Renal cortical epithelial cell (primary cell): ENCODE data around the gene ACVR1. TPM values are rescaled to one million over a fixed set of nuclear protein-coding genes. Genes with fewer than 3 reads are reported as not detected.
"Not testable (repeated sequence)": the region's sequence is repeated elsewhere in the genome, so short reads cannot be mapped to it uniquely, and the experiment has no call there.

Experiments
- DNase-seq: peaks from one replicate; pipeline ENCODE4 v3.0.0-alpha.2; 2011; ENCODE audit warnings: low read depth
- total RNA-seq: library from RNA; depleted of rRNA; stranded (reverse); fragments of >200 nt; gene quantifications from 2 replicates; pipeline ENCODE4 v1.2.3, GENCODE V29; 2014

Gene ACVR1
- total RNA-seq, 1 donor from 2014 or later = 57.3 TPM

- peak; percentile 60 for DNase-seq
Observed at GRCh38 chr2:157722580-157723234, 153.4 kb downstream of the ACVR1 start.

GRCh38 chr2:157720504-157720903 lies 155.6 kb downstream of the ACVR1 start:
- DNase-seq = no peak

- not testable (repeated sequence) for DNase-seq
Observed at GRCh38 chr2:157704653-157705052, 171.5 kb downstream of the ACVR1 start.

- DNase-seq = not testable (repeated sequence)
Observed at GRCh38 chr2:157704148-157704547, 172.0 kb downstream of the ACVR1 start.

GRCh38 chr2:157699806-157700205 lies 176.3 kb downstream of the ACVR1 start:
- DNase-seq = no peak

- DNase-seq = no peak
Observed at GRCh38 chr2:157699009-157699408, 177.1 kb downstream of the ACVR1 start.

GRCh38 chr2:157698430-157698829 lies 177.7 kb downstream of the ACVR1 start:
- DNase-seq = no peak

GRCh38 chr2:157696036-157696435 lies 180.1 kb downstream of the ACVR1 start:
- DNase-seq = no peak

- peak; percentile 89 for DNase-seq
Observed at GRCh38 chr2:157692768-157693167, 183.4 kb downstream of the ACVR1 start.

GRCh38 chr2:157691695-157692094 lies 184.4 kb downstream of the ACVR1 start:
- DNase-seq = no peak

GRCh38 chr2:157691131-157691530 lies 185.0 kb downstream of the ACVR1 start:
- DNase-seq = no peak

Other genes starting within 250 kb of the ACVR1 start
- gene ACVR1C, start 247.5 kb downstream of the ACVR1 start, total RNA-seq = 0.40 and 0.69 TPM in 2 replicates
- gene UPP2, start 225.5 kb upstream of the ACVR1 start, total RNA-seq = 0.25 TPM in 1 of 2 replicates, not detected in the other